Measurements from ENCODE around the gene XYLB.

GRCh38 chr3:38317192-38317759 lies 29.3 kb upstream of the XYLB start:
- TF ChIP-seq CTCF (IDR thresholded peaks at IDR 0.05) = no peak
- no peak for TF ChIP-seq POLR2AphosphoS5 (IDR thresholded peaks at IDR 0.05; ENCODE audit: low read depth, low read length)
- TF ChIP-seq REST (IDR thresholded peaks at IDR 0.05; ENCODE audit: insufficient read depth in 1 of 2, low read depth in 2 of 2, low read length in 1 of 2) = no peak
- no peak for TF ChIP-seq TCF7L2 (IDR thresholded peaks at IDR 0.05; ENCODE audit: low read depth, low read length)
- no peak for TF ChIP-seq SIN3A (IDR thresholded peaks at IDR 0.05; ENCODE audit: borderline replicate concordance, insufficient read depth, low read depth, low read length)

Data from Panc1 (cell line).